CD4-positive, alpha-beta T cell treated with Interferon alpha-2 for 1 hour (primary cell): Measurements from ENCODE around the gene XRN2.

Experiments
- DNase-seq, 2 donors: peaks; one replicate each; pipeline ENCODE4 v3.0.0-alpha.2; 2020 to 2022

The XRN2 gene

DNA sequence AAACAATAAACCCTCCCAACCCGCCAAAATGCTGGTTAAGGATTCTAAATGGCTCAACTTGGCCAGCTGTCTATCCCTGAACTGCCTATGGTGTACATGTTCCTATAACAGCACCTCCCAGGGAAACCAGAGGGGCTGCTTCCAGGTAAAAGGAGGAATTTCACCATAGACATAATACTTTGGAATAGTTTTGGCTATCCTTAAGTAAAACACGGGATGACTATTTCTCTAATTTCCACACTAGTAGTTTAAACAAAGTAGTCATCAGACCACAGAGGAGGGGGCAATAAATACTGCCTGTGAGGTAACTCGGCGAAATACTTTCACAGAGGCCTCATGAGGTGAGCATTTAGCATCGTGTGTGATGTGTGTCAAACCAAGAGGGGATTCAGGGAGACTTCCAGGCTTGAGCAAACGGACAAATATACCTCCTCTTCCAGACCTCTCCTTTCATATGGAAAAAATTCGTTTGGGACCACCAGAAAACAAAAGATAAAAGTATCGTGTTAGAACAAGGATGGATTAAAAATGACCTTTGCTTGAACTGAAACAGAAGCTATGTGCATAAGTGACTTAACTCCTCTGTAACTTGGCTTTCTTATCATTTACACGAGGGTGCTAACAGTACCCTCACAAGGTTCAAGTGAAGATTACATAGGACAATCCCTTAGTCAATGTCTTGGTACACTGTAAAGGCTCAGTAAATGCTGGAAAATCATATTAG lies 1.0 kb upstream of the XRN2 start:
- DNase-seq, result no peak

DNA sequence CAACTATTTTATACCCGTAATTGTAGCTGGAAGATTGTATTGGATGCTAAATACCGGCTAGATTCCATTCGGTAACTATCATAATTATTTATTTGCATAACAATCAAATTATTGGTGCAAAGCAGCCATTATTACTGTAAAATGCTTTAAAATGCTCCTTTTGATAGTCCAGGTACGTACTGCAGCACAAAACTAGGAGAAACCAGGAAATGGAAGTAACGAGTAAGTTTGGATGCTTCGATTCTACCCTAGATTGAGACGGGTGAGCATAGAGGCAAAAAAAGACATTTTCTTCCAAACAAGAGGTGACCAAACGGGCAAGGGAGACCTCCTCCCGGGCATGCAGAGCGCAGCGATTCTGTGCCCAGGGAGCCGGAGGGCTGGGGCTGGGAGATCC lies 469 bp upstream of the XRN2 start:
- no peak for DNase-seq

DNA sequence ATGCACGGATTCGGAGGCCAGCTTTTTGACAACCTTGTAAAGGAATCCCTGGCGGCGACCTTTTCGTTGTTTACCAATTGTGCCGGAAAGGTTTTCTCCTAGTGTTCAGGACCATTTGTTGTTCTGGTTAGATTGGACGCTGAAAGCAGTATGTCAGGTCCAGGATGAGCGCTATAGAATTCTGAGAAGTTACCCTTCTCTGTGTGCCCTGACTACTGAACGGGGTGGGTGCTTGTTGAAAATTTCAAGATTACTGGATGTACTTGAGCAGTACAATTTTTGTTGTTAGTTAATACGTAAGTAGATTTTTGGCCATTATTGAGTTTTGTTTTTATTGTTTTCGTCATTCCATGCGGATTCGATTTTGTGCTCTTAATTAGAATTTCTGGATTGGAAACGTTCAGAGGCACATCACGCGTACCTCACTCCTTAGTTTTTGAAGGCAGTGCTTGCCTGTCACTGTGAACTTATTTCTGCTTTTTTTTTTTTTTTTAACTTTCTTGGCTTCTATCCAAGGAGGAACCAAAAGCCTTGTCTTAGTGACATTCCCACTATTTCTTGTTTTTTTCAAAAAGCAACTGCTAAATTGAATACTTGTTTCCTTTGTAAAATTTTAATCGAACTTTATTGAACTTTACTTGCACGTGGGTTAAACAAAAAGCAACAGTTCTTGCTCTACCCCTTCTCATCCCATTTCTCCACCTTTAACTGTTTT lies 898 bp downstream of the XRN2 start:
- DNase-seq, result no peak

DNA sequence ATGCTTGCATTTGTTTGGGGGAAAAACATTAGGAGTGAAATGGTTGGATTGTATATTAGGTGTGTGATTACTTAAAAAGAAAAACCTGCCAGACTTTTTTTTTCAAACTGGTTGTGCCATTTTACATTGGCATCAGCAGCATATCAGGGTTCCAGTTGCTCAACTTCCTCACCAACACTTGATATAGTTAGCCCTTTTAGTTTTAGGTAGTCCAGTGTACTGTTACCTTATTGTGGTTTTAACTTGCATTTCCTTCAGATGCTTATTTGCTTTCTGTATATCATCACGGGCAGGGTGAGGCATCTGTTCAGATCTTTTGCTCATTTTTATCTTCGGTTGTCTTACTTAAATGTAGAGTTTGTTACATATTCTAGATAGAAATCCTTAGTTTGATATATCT lies 5.2 kb downstream of the XRN2 start:
- DNase-seq, result no peak

DNA sequence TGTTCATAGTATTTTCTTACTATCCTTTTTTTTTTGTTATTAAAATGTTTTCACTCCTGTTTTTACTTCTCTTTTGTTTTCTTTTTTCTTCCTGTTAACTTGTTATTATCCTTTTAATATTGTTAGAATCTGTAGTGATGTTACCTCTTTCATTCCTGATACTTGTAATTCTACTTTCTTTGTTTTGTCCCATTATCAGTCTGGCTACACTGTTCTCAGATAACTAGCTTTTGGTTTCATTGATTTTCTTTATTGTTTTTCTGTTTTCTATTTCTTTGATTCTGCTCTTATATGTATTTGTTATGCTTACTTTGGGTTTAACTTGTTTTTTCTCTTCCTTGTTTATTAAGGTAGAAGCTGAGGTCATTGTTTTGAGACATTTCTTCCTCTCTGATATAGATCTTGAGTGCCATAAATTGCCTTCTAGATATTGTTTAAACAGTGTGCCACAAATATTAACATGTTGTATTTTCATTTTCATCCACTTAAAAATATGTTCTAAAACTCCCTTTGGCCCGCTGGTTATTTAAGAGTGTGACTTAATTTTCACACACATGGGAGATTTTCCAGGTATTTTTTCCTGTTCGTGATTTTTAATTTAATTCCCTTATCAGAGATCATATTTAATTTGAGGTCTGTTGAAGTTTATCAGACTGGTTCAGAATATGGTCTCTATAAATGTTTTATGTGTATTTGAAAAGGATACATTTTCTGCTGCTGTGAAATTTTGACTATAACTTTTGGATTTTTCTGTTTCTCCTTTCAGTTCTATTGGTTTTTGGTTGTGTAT lies 6.7 kb downstream of the XRN2 start:
- DNase-seq, result no peak

DNA sequence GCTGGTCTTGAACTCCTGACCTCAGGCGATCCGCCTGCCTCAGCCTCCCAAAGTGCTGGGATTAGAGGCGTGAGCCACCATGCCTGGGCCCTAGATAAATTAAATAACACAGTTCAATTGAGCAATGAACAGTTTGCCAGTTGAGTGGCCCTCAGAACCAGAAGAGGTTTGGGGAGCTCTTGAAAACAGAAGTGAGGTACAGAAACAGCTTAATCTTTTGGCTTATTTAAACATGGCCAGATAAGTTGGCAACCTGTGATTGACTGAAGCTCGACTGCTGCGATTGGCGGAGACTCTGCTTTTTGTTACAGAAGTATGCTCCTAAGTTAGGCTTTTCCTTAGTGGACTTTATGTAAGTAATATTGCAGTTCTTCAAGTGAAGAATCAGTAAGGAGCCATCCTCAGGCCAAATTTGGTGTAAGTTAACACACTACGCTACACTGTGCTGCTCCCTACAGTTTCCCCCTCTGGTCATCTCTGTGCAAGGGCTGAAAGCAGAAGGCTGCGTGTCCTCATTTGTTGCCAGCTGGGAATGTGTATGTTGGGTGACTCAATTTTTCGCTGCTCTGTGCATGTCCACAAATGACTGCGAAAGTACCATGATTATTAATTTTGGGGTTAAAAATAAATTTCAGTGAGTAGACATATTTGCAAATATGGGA lies 9.8 kb downstream of the XRN2 start:
- DNase-seq, result no peak

DNA sequence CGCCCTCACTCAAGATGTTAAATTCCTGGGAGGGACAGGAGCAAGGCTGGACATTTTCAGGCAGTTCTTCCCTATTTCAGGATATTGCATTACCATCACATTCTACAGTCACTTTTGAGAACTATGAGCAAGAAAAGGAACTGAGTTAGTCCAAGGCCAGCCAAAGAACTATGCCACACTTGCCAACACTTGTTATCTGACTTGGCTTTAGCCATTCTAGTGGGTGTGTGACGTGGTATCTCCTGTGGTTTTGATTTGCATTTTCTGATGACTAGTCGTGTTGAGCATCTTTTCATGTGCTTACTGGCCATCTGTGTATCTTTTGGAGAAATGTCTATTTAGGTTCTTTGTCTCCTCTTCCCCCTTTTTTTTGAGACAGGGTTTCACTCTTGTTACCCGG lies 12.0 kb downstream of the XRN2 start:
- peak in 1 of 2 donors; percentile 23 for DNase-seq

DNA sequence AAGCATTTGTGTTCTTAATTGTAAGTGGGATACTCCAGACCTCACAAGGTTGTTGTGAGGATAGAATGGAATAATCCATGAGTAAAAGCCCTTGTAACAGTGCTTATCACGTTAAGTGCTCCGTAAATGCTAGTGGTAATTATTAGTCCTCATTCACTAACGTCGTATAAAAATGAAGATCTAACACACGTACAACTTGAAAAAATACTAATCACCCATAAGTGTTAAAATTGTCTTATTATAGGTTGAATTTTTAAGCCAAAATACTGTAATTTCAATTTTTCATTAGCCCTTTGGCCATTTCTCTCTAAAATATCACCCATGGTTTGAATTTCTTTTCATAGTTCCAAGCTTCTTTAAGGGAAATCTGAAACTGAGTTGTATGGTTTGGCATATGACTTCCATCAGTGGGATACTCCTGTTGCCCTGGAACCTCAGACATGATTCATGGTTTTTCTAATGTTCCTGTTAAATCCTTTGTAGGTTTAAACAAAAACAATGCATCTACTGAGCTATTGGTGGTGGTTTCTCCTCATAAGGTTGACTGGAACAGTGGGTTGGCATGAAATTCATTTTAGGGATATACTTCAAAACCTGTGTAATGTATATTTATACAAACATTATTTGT lies 19.1 kb downstream of the XRN2 start:
- no peak for DNase-seq

DNA sequence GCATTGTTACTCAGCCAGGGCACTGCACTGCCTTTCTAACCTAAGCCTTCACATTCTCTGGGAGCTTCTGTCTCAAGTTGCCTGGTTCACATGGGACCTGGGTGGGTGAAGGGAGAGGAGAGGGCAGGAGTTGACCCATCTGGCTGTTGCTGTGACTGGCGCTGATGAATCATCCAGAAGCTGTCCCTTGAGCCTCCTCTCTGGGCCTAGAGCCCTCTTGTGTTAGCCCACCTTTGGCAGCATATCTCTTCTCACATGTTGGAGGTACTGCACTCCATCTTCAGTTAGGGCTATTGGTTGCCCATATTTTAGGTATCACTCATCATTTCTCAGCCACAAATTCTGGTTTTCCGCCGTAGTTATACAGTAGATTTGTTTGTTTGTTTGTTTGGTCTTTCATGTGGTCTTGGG lies 19.8 kb downstream of the XRN2 start:
- DNase-seq, result no peak

DNA sequence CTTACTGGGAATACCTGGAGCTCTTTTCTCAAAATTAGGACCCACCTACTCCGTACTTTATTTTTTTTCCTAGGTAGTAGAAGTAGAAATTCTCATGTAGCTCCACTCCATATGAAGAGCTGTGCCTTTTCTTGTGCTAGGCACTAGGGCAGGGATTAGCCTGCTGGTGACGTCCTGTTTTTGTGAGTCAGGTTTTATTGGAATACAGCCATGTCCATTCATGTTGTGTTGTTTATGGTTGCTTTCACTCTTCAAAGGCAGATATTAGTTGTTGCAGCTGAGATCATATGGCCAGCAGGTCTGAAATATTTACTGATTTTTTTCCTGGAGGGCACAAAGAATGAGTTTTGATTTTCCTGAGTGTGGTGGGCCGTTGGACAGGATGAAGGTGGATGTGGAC lies 20.5 kb downstream of the XRN2 start:
- no peak for DNase-seq

DNA sequence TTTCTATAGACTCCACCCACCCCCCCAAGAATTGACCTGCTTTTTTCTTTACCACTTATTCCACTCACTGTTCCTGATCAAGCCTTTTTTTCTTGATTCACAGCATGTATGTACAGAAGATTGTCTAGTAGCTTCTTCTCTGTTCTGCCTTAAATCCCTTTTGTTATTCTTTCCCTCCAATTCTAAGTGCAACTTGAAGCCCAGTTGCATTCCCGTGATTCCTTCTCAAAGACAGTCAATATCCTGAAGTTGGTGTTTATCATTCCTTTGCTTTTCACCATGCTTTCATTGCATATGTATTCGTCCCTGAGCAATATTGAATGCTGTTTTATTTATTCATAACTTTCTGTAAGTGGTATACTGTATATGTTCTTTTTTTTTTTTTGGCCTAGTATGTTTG lies 21.0 kb downstream of the XRN2 start:
- no peak for DNase-seq

DNA sequence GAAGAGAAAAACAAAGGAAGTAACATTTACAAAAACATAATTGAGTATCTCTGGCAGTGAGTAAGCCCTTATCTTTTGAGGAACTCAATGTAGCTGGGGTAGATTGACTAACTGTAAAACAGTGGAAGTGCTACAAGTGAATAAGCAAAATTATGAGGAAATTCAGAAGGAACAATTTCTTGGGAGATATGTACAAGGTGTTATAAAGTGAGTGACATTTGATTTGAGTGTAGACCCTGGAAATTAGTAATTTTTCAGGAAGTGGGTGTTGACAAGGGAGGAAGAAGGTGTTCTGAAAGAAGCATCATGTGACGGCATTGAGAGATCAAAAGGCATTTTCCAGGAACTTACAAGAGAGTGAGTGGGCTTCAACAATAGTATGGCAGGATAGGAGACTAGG lies 22.2 kb downstream of the XRN2 start:
- peak in 1 of 2 donors; percentile 24 for DNase-seq

DNA sequence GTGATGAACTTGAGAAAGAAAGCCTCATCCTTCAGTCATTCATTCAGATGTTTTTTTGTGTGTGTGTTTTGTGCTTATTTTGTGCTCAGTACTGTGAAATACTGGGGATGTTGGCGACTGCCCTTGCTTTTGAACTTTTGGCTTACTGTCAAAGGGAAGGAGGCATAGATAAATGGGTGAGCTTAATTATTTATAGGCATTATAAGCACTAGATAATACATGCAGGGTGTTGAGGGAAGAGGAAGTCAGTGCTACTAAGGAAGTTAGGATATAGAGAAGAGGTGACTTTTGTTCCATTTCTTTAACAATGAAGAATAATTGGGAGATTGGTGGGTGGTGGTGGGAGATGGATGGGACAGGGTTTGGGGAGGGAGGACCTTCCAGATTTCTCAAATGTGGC lies 23.6 kb downstream of the XRN2 start:
- no peak for DNase-seq

DNA sequence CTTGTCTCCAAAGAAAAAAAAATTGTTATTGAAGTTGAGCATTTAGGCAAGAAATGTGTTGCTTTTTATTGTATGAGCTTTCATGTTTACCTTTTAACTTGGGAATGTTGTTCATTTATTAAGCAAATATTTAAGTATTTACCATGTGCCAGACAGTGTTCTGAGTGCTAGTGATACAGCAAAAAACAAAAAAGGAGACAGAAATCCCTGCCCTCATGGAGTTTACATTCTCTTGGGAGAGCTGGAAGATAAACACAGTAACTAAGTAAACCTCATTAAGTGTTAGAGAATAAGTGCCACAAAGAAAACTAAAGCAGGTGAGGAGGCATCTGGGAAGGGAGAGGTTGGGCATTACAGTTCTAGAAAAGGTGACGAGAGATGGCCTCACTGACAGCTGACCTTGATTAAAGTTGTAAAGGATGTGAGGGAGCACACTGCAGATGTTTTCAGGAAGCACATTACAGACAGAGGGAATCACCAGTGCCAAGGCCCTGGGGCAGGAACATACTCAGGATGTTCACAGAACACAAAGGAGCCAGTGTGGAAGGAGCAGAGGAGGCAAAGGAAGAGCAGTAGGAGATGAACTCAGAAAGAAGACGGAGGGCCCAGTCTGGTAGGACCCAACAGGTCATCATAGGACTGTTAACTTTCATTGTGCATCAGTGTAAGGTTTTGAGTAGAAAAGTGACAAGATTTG lies 33.5 kb downstream of the XRN2 start:
- DNase-seq, result no peak

DNA sequence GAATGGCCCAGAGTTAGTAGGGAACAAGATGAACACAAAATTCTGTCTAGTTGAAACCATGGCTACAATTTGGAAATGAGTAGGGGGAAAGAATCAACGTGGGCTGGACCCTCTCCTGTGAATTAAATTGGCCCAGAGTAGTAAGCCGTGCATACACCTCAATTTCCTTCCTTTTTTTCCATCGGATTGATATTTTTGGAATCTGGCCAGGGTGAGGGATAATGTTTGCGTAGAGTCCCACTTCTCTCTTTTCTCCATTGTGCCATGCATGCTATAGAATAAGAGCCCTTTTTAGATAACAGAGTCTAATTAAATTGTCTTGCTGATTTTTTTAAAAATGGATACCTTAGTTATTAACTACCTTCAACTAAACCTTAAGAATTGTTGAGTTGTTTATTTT lies 35.2 kb downstream of the XRN2 start:
- no peak for DNase-seq

DNA sequence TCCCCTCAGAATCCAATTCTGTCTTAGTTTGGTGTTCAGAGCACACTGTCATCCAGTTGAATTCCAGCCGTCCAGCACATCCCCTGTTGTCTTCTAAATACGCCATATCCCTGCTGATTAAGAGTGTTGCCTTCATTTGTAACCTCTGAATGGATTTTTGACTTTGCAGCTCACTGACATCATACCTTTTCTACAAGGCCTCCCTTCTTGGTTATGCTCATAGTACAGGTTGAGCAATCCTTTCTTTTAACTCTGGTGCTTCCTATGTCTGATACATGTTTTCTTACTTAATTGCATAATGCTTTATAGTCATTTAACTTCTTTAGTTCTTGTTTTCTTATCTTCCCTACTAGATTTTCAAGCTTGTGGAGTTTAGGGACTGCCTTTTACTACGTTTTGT lies 36.4 kb downstream of the XRN2 start:
- DNase-seq, result no peak

DNA sequence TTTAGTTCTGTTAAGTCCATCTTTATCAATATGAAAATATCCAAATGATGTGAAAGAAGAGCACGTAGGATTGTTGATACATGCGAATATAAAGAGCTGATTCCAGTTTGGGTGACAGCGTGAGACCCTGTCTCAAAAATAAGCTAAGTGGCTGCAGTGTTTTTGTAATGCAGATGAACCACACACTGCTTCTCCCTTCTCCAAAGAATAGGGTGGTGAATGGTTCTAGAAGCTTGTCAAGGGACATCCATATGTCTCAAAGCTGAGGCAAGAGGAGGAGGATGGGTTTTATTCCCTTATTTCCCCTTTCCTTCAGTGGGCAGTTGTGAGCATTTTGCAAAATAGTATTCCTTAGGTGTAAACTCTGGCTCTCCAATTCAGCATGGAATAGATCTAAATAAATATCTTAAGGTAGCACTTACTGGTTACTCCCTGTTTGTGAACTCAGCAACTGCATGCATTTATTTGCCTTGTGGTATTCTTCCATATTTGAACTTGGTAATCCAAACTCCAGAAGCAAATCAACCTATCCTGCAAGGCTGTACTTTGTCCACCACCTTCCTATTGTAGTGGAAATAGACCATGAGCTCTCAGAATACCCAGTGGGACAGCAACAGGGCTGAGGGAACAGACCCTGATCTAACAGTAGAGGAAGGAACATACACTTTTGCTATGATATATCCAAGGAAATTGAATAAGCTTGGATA lies 38.0 kb downstream of the XRN2 start:
- no peak for DNase-seq

DNA sequence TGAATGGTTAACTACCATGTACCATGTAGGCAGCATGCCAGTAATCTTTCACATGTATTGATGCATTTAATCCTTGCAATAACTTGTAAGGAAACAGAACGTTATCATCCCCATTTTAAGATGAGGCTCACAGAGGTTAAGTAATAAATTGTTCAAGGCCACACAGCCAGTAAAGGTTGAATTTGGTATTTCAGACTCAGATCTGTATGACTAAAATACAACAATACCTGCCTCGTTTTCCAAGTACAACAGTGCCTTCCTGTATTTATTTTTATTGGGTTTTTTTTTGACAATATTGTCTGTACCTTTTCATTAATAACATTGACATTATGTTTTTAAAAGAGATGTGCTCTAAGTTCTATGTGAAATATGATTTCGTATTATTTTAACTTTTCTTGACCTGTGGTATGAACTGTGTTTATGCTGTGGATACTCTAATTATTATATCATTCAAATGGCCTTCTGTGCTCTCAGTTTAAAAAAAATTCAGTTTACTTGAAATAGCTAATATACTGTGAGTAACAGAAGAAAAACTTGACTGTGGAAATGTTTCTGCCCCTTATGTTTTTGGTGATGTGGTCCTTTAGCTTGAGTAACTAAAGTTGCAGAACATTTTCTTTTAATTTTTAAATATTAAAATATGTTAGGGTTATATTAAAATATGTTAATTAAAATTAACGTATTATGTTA lies 39.7 kb downstream of the XRN2 start:
- DNase-seq, result no peak

DNA sequence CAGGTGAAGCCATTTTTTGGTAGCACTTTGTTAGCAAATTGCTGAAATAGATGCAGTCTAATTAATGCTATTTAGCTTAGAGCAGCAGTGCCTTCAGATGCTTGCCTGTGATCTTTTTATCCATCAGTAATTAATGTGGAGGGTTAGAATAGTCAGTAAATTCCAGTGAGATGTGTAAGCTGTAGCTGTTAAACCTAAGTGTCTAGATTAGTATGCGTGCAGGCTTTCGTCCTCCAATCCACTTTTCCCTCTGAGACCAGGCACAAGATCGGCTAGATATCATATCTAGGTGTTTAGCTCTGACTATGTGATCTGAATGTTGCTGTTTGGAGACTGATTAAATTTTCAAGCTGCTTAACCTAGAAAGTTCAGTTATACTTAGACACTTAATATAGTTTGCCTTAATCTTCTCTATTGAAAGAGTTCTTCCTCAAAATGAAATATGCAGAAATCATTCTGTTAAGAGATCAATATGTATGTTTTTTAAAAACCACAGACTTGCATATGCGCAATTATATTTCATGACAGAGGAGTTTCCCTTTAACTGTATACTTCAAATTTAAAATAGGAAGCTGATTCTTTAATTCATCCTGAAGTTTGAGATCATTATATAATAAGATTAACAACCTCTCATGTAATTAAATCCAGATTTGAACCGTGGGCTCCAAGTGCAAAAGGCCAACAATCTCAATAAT lies 41.2 kb downstream of the XRN2 start:
- no peak for DNase-seq

DNA sequence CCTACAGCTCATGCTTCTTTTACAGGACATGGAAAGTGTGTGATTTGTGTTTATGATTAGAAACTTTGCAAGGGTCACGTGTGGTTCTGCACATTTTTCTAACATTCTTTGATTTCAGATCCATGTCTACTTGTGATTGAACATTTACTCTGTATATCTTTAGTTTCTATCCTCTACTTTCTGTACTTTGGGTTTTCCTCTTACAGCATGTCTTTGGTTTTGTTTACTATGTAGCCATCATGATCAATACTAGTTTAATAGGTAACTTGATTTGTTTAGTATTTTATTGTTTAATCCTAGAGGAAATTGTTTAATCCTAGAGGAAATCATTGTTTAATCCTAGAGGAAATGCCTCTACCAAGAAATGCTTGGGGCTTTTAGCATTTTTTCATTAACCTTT lies 41.8 kb downstream of the XRN2 start:
- no peak for DNase-seq
